Heart left ventricle (tissue), 16 donors: ENCODE measurements around the gene GNAO1. TPM values are rescaled to one million over a fixed set of nuclear protein-coding genes. Genes with fewer than 3 reads are reported as not detected.
A peak's percentile ranks its signal among the peaks of the same experiment; 100 is the strongest.

Source experiments
- ATAC-seq, 4 donors: fragments of 200-7000 bp; cut with Tn5 transposase; one replicate each; pipeline ENCODE4 v1.9.1; 2020 to 2022; ENCODE audit warnings: moderate library complexity in 4 of 4, mild to moderate bottlenecking in 3 of 4, moderate number of reproducible peaks in 1 of 4
- DNase-seq, 5 donors: peaks; one replicate each; pipeline ENCODE4 v3.0.0-alpha.2; 2020
- H3K27ac ChIP-seq, 12 donors: fragments of 200-600 bp; sonication (generic) in 4 of 12; one replicate each; pipeline versions ENCODE4 v1.5.0 to v1.8.0; 2016 to 2022; ENCODE audit warnings: mild to moderate bottlenecking in 2 of 12
- H3K27me3 ChIP-seq, 9 donors: fragments of 200-600 bp; sonication (generic) in 2 of 9; one replicate each; pipeline versions ENCODE4 v1.5.1 to v1.8.0; 2016 to 2022; ENCODE audit warnings: mild to moderate bottlenecking in 3 of 9
- H3K36me3 ChIP-seq, 9 donors: fragments of 200-600 bp; sonication (generic) in 2 of 9; one replicate each; pipeline versions ENCODE4 v1.5.0 to v1.8.0; 2018 to 2022; ENCODE audit warnings: mild to moderate bottlenecking in 2 of 9
- H3K4me1 ChIP-seq, 12 donors: fragments of 200-600 bp; sonication (generic) in 4 of 12; one replicate each; pipeline versions ENCODE4 v1.5.0 to v1.8.0; 2016 to 2022; ENCODE audit warnings: mild to moderate bottlenecking in 3 of 12
- H3K4me3 ChIP-seq, 12 donors: fragments of 200-600 bp; sonication (generic) in 4 of 12; one replicate each; pipeline versions ENCODE4 v1.5.0 to v1.8.0; 2017 to 2022; ENCODE audit warnings: mild to moderate bottlenecking in 9 of 12, moderate library complexity in 4 of 12
- H3K9me3 ChIP-seq, 12 donors: fragments of 200-600 bp; sonication (generic) in 4 of 12; one replicate each; pipeline versions ENCODE4 v1.5.0 to v1.8.0; 2016 to 2022; ENCODE audit warnings: mild to moderate bottlenecking in 1 of 12
- POLR2A ChIP-seq, 2 donors: fragments of 450-650 bp; IDR thresholded peaks; one replicate each; pipeline ENCODE4 v1.6.1; 2017; ENCODE audit warnings: antibody characterized with exemption in 2 of 2, mild to moderate bottlenecking in 2 of 2, moderate library complexity in 2 of 2
- WGBS, 4 donors: extraction: QIAGEN DNeasy Blood & Tissue Kit in 2 of 4; methylation state at CpG; one replicate each; pipeline versions ENCODE4 v1.1.5 to v1.1.7; 2013 to 2018; 5-methylcytosine and 5-hydroxymethylcytosine counted together
- intact Hi-C, 10 donors: fragments of 100-400 bp; cut with DNase I; formaldehyde crosslinking; loops; one replicate each; pipeline versions ENCODE4 v1.11.1 to v1.14.2; 2022
- polyA plus RNA-seq, 2 donors: library from polyadenylated mRNA; stranded (reverse); fragments of 200-250 nt; gene quantifications; one replicate each; pipeline ENCODE4 v1.2.3, GENCODE V29; 2013
- total RNA-seq, 9 donors: library from RNA; depleted of rRNA in 2 of 9; stranded (reverse); fragments of >200 nt in 2 of 9; fragmentation: NEBNext Ultra II Directional in 3 of 9; extraction: Animal tissue kit (Norgen Biotek cat#: 25700) in 3 of 9; gene quantifications; one replicate each; pipeline versions ENCODE4 v1.1.0 to v1.2.4, GENCODE V29; 2016 to 2023
- TF ChIP-seq, protein P1 (sequence below), 12 donors: fragments of 200-600 bp; sonication (generic) in 4 of 12; IDR thresholded peaks; one replicate each; pipeline versions ENCODE4 v1.5.0 to v1.8.0; 2018 to 2022; ENCODE audit warnings: antibody characterized with exemption in 12 of 12, mild to moderate bottlenecking in 5 of 12
- donor health status: ischemic (EF 13 %, LVEDD 7.1; RV severe dilation, severe dysfunction).
- donor health status: healthy with polysubstance abuse.
- donor health status: DM: no; HTN: yes; CAD: no.
- donor health status: DM: no; HTN: no; CAD: no.
- donor health status: ischemic (EF 25% LVEDD 6.9; RV normal size, moderate dysfunction).
- donor health status: ischemic (EF 25% LVEDD 5.7; RV mildly dilated, moderate dysfunction).
- donor health status: healthy.
- donor health status: DM: yes; HTN: yes; CAD: no.
- donor health status: ischemic (EF 35%, LVEDD 5.7; RV mildly dilated, moderate dysfunction).
- donor health status: nonischemic (EF 11% LVEDD 7.7; RV severe dilation, severe dysfunction).
- donor health status: DM: yes; HTN: yes; CAD: no.
- donor health status: PGD.
- donor health status: ischemic (EF 29% LVEDD 5.4; RV normal size, mild dysfunction).
- donor health status: nonischemic (EF 23%, LVEDD 6.1; RV moderate dilation, normal function).

Gene GNAO1
- total and polyA plus RNA-seq, 11 donors: 1.4 to 26.8 (median 12.0) TPM

DNA sequence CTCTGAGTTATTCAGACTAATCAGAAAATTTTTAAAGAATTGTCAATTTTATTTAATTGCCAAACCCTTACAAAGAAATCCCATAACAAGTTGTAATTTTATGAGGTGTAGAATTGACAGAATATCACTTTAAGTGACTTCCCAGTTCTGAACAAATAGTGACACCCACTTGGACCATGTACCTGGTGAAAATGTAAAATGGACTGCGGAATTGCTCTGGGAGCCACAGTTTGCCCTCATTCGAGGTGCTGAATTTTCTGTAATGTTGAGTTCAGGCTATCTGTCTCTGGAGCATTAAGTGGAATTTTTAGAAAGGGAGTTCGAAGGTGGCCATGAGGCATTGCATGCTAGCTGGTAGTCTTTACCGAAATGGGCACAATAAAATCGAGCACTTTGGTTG lies 5.1 kb downstream of the GNAO1 start:
- Histone ChIP-seq H3K4me1 (peaks cover 0 to 49% (median 22%) of the 10 kb centered on the region in 12 donors), H3K9me3 (no peaks in the 10 kb centered on the region), H3K4me3 (no peak overlapping the region), H3K27me3 (peaks cover 0 to 37% (median 0%) of the 10 kb centered on the region in 9 donors), H3K36me3 (no peaks in the 10 kb centered on the region), H3K27ac (no peak overlapping the region)
- no peak for ATAC-seq
- no peak for TF ChIP-seq POLR2A (IDR thresholded peaks at IDR 0.05)
- TF ChIP-seq, protein P1, sequence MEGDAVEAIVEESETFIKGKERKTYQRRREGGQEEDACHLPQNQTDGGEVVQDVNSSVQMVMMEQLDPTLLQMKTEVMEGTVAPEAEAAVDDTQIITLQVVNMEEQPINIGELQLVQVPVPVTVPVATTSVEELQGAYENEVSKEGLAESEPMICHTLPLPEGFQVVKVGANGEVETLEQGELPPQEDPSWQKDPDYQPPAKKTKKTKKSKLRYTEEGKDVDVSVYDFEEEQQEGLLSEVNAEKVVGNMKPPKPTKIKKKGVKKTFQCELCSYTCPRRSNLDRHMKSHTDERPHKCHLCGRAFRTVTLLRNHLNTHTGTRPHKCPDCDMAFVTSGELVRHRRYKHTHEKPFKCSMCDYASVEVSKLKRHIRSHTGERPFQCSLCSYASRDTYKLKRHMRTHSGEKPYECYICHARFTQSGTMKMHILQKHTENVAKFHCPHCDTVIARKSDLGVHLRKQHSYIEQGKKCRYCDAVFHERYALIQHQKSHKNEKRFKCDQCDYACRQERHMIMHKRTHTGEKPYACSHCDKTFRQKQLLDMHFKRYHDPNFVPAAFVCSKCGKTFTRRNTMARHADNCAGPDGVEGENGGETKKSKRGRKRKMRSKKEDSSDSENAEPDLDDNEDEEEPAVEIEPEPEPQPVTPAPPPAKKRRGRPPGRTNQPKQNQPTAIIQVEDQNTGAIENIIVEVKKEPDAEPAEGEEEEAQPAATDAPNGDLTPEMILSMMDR (IDR thresholded peaks at IDR 0.05): no peak
- WGBS, 4 donors: 89 to 95% (median 93%) methylated on average over 5 of the region's 5 CpGs
- intact Hi-C loops: loop anchor here in 7 of 10 donors (10.0 kb wide), 4 partner anchors 58 to 252 kb away; no protein-coding TSS in a partner anchor
- no peak for DNase-seq

DNA sequence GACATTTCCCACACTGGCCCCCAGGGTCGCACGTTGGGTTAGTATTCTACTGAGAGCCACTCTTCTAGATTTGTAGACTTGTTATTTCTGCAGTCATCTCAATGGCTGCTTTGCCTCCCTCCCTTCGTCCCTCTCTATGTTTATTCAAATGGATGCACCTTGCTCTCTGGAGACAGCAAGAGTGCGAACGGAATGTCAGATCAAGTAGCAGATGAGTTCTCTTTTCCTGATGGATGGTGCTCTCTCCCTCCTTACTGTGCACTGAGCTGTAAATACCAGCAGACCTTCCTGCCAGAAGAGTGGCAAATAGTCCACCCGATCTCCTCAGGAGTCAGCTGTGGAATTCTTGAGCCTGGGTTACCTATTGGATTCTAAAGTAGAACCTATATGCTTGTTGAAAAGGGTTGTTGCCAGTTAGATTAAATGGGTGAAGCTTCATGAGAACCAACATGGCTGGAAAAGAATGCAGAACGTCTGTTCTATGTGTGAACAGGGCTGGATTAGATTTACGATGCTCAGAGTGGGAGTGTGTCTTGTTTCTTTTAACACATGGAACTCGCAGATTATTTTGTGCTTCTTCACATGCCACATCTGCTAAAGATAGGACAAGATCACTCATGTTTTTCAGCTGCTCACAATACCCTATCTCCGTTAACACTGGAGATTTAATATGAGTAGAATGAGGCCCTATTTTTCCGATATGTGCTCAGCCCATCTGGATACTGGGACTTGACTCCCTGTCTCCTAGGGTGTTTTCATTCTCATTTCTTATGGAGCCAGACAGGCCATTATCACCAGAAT lies 6.1 kb downstream of the GNAO1 start:
- Histone ChIP-seq H3K4me3 (no peak overlapping the region), H3K36me3 (no peaks in the 10 kb centered on the region), H3K9me3 (no peaks in the 10 kb centered on the region), H3K27me3 (peaks cover 0 to 27% (median 0%) of the 10 kb centered on the region in 9 donors), H3K4me1 (peaks cover 0 to 49% (median 30%) of the 10 kb centered on the region in 12 donors), H3K27ac (peak overlapping the region in 1 of 12 donors; percentile 15)
- TF ChIP-seq, protein P1 (IDR thresholded peaks at IDR 0.05): no peak
- no peak for TF ChIP-seq POLR2A (IDR thresholded peaks at IDR 0.05)
- DNase-seq (no peak), ATAC-seq (no peak)
- intact Hi-C loops: loop anchor here in 7 of 10 donors (10.0 kb wide), 4 partner anchors 57 to 253 kb away; no protein-coding TSS in a partner anchor
- WGBS, 4 donors: 64 to 84% (median 74%) methylated on average over 11 of the region's 11 CpGs

DNA sequence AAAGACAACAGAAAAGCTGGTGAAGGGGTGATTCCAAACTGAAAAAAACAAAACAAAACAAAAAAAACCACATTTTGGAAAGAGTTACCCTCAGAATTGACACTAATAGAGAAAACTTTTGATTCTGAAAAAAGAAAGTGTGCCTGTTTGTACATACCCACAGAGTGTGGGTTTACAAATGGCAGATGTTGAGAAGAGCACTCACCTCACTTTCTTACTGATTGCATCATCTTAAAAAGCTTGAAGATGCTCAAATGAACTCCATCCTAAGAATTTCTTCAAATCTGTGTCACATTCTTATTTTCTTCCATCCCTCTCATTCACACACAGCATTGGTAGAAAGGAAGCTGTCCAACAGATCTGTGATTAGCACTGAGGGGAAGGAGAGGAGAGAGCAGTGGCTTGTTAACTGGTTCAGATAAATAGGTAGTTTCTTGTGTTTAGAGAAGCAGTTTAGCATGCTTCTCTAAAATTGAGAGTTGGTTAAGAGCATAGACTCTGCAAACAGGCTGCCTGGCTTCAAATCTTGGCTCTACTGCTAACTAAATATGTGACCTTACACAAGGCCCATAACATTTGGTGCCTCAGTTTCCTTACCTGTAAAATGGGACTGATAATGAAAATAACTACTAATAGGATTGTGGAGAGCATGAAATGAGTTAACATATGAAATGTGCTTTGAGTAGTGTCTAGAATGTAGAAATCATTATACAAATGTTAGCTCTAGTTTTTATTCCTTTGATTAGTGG lies 6.9 kb downstream of the GNAO1 start:
- ATAC-seq (no peak), DNase-seq (no peak)
- H3K36me3 ChIP-seq: no peaks in the 10 kb centered on the region
- H3K9me3 ChIP-seq: no peaks in the 10 kb centered on the region
- no peak overlapping the region for H3K4me3 ChIP-seq
- H3K4me1 ChIP-seq: peaks cover 0 to 46% (median 27%) of the 10 kb centered on the region in 12 donors
- peaks cover 0 to 19% (median 0%) of the 10 kb centered on the region in 9 donors for H3K27me3 ChIP-seq
- intact Hi-C loops: loop anchor here in 7 of 10 donors (10.0 kb wide), 4 partner anchors 57 to 253 kb away; no protein-coding TSS in a partner anchor
- no peak for TF ChIP-seq POLR2A (IDR thresholded peaks at IDR 0.05)
- TF ChIP-seq, protein P1 (IDR thresholded peaks at IDR 0.05): no peak
- peak overlapping the region in 1 of 12 donors; percentile 15 for H3K27ac ChIP-seq

DNA sequence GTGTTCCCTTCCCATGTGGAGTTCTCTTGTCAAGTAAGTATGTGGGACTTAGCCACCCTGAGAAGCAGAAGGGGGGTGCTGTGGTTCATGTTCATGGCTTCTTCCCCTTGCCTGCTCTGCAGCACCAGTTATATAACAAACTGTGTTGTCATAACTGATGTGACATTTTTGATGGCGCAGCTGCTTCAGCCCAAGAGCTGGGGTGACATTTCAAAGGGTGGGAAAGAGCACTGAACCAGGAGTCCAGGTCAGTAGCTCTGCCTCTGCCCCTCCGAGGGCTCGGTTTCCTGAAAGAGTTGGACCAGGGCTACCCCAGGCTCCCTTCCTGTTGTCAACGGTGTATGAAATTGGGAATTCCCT lies 7.4 kb downstream of the GNAO1 start:
- H3K27me3 ChIP-seq: peaks cover 0 to 13% (median 0%) of the 10 kb centered on the region in 9 donors
- DNase-seq: no peak
- H3K27ac ChIP-seq: no peak overlapping the region
- no peaks in the 10 kb centered on the region for H3K36me3 ChIP-seq
- ATAC-seq: no peak
- WGBS, 4 donors: 64 to 79% (median 68%) methylated on average over 4 of the region's 4 CpGs
- no peaks in the 10 kb centered on the region for H3K9me3 ChIP-seq
- peaks cover 0 to 41% (median 25%) of the 10 kb centered on the region in 12 donors for H3K4me1 ChIP-seq
- H3K4me3 ChIP-seq: no peak overlapping the region
- intact Hi-C loops: loop anchor here in 7 of 10 donors (10.0 kb wide), 4 partner anchors 56 to 254 kb away; no protein-coding TSS in a partner anchor
- TF ChIP-seq, protein P1 (IDR thresholded peaks at IDR 0.05): no peak
- no peak for TF ChIP-seq POLR2A (IDR thresholded peaks at IDR 0.05)
